Measurements from ENCODE around the gene LACTBL1. TPM values are rescaled to one million over a fixed set of nuclear protein-coding genes. Genes with fewer than 3 reads are reported as not detected.
"Not testable (repeated sequence)": the region's sequence is repeated elsewhere in the genome, so short reads cannot be mapped to it uniquely, and the experiment has no call there.

The LACTBL1 gene
- total RNA-seq, 2 experiments from 2014 or later = not detected

DNA sequence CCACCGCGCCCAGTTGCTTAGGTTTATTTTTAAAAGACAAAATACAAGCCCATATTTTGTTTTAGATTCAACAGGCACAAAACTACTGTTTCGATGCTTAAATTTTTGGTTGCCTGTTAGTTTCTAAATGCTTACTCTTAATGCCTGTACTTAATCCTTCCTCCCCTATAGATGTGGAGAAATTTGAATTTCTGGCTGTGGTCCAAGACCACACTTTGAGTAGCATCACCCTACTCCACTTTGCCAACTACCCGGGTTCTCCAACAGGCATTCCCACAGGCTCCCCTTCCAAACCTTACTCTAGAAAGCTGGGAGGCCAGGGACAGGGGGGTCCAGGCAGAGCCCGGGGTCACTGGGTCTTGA is 20.0 kb downstream of the LACTBL1 start:
- Mint-ChIP-seq H3K9me3 (no peaks in the 10 kb centered on the region), H3K4me1 (ENCODE audit: low read depth) (no peaks in the 10 kb centered on the region), H3K36me3 (ENCODE audit: low read depth) (no peaks in the 10 kb centered on the region), H3K27ac (no peak overlapping the region), H3K4me3 (no peak overlapping the region), H3K27me3 (peaks cover 30% of the 10 kb centered on the region)
- DNase-seq = no peak
- ChIA-PET CTCF (no interaction called here), POLR2A (no interaction called here)
- intact Hi-C loops (cut with micrococcal nuclease) = no loop called here
- TF ChIP-seq, protein P1, sequence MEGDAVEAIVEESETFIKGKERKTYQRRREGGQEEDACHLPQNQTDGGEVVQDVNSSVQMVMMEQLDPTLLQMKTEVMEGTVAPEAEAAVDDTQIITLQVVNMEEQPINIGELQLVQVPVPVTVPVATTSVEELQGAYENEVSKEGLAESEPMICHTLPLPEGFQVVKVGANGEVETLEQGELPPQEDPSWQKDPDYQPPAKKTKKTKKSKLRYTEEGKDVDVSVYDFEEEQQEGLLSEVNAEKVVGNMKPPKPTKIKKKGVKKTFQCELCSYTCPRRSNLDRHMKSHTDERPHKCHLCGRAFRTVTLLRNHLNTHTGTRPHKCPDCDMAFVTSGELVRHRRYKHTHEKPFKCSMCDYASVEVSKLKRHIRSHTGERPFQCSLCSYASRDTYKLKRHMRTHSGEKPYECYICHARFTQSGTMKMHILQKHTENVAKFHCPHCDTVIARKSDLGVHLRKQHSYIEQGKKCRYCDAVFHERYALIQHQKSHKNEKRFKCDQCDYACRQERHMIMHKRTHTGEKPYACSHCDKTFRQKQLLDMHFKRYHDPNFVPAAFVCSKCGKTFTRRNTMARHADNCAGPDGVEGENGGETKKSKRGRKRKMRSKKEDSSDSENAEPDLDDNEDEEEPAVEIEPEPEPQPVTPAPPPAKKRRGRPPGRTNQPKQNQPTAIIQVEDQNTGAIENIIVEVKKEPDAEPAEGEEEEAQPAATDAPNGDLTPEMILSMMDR (IDR thresholded peaks at IDR 0.05) = no peak
- no peak for ATAC-seq

DNA sequence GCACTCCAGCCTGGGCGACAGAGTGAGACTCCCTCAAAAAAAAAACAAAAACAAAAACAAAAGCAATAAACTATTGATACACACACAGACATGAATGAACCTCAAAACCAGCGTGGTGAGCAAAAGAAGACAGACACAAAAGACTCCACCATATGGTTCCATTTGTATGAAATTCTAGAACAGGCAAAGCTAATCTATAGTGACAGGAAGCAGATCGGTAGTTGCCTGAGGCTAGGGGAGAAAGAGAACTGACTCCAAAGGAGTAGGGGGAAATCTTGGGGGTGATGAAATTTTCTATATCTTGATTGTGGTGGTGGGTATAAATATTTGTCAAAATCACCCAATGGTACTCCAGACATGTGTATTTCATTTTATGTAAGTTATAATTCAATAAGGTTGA is 20.9 kb downstream of the LACTBL1 start:
- Mint-ChIP-seq H3K27me3 (peaks cover 29% of the 10 kb centered on the region), H3K9me3 (no peaks in the 10 kb centered on the region), H3K36me3 (ENCODE audit: low read depth) (no peaks in the 10 kb centered on the region), H3K4me1 (ENCODE audit: low read depth) (no peaks in the 10 kb centered on the region), H3K4me3 (no peak overlapping the region), H3K27ac (no peak overlapping the region)
- POLR2A ChIA-PET = no interaction called here
- DNase-seq (no peak), ATAC-seq (no peak)
- intact Hi-C loops (cut with micrococcal nuclease) = no loop called here
- CTCF ChIA-PET = no interaction called here
- TF ChIP-seq, protein P1 (IDR thresholded peaks at IDR 0.05) = no peak

DNA sequence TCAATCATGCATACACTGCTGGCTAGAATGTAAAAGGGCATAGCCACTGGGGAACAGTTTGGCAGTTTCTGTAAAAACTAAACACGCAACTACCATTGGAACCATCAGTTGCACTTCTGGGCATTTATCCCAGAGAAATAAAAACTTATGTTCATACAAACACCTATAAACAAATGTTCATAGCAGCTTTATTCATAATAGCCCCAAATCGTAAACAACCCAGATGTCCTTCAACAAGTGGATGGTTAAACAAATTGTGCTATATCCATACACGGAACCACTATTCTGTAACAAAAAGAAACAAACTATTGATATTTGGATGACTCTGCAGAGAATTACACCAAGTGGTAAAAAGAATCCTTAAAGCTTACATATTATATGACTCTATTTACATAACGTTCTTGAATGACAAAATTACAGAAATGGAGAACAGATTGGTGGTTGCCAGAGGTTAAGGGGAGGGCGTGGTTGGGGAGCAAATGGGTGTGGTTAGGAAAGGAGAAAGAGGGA is 22.8 kb downstream of the LACTBL1 start:
- H3K27me3 Mint-ChIP-seq = peaks cover 25% of the 10 kb centered on the region
- no peaks in the 10 kb centered on the region for H3K9me3 Mint-ChIP-seq
- H3K4me3 Mint-ChIP-seq = no peak overlapping the region
- ChIA-PET POLR2A (interaction anchor here (0.6 kb wide), 2 partner anchors 19 to 563 kb away, joined by 3 to 4 read pairs; no protein-coding TSS in a partner anchor), CTCF (no interaction called here)
- no peaks in the 10 kb centered on the region for H3K36me3 Mint-ChIP-seq (ENCODE audit: low read depth)
- DNase-seq = no peak
- intact Hi-C loops (cut with micrococcal nuclease) = no loop called here
- TF ChIP-seq, protein P1 (IDR thresholded peaks at IDR 0.05) = no peak
- H3K27ac Mint-ChIP-seq = no peak overlapping the region
- no peaks in the 10 kb centered on the region for H3K4me1 Mint-ChIP-seq (ENCODE audit: low read depth)
- no peak for ATAC-seq

DNA sequence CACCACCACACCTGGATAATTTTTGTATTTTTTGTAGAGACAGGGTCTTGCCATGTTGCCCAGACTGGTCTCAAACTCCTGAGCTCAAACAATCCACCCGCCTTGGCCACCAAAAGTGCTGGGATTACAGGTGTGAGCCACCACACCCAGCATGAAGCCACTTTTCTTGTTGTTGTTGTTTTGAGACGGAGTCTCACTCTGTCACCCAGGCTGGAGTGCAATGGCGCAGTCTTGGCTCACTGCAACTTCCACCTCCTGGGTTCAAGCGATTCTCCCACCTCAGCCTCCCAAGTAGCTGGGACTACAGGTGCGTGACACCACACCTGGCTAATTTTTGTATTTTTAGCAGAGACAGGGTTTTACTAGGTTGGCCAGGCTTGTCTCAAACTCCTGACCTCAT is 27.5 kb downstream of the LACTBL1 start:
- Mint-ChIP-seq H3K27me3 (peaks cover 23% of the 10 kb centered on the region), H3K9me3 (peaks cover 12% of the 10 kb centered on the region)
- H3K36me3 Mint-ChIP-seq (ENCODE audit: low read depth); intact Hi-C loops (cut with micrococcal nuclease); H3K4me3 Mint-ChIP-seq; ATAC-seq; POLR2A ChIA-PET; DNase-seq; H3K27ac Mint-ChIP-seq; H3K4me1 Mint-ChIP-seq (ENCODE audit: low read depth): not testable (repeated sequence)
- CTCF ChIA-PET = interaction anchor here (1.4 kb wide), 1 partner anchor 19 kb away, joined by 5 read pairs; no protein-coding TSS in a partner anchor

DNA sequence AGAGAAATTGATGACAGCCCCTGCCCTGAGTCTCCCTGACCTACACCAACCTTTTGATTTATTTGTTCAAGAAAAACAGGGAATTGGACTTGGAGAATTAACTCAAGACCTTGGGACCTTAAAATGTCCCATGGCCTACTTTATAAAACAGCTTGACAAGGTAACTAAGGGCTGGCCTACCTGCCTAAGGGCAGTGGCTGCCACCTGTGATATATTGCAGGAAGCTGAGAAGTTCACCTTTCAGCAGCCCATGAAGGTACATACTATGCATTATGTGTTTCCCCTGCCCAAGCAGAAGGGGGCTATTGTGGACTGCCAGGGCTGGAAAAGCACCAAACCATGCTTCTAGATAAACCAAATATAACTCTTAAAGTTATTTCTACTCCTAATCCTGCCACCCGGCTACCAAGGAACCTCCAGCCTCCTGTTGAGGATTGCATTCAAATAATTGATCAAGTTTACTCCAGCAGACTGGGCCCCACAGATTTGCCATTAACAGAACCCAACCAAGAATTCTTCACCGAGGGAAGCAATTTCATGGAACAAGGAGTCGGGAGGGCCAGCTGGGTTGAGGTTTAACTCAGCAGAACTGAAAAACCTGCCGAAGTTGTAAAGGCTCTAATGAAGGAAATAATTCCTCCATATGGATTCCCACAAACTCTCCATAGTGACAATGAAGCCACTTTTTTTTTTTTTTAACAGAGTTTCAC is 28.2 kb downstream of the LACTBL1 start:
- ATAC-seq (no peak), DNase-seq (no peak)
- no peak overlapping the region for H3K4me3 Mint-ChIP-seq
- H3K27me3 Mint-ChIP-seq = peaks cover 22% of the 10 kb centered on the region
- TF ChIP-seq, protein P1 (IDR thresholded peaks at IDR 0.05) = no peak
- no peaks in the 10 kb centered on the region for H3K36me3 Mint-ChIP-seq (ENCODE audit: low read depth)
- intact Hi-C loops (cut with micrococcal nuclease) = no loop called here
- ChIA-PET POLR2A (no interaction called here), CTCF (interaction anchor here (1.4 kb wide), 1 partner anchor 20 kb away, joined by 5 read pairs; no protein-coding TSS in a partner anchor)
- peaks cover 15% of the 10 kb centered on the region for H3K9me3 Mint-ChIP-seq
- H3K4me1 Mint-ChIP-seq (ENCODE audit: low read depth) = no peaks in the 10 kb centered on the region
- no peak overlapping the region for H3K27ac Mint-ChIP-seq

All from activated CD8-positive, alpha-beta T cell treated with anti-CD3 and anti-CD28 coated beads for 36 hours (primary cell).